Endodermal cell (in vitro differentiated cells): Measurements from ENCODE around the gene SND1. TPM values are rescaled to one million over a fixed set of nuclear protein-coding genes. Genes with fewer than 3 reads are reported as not detected.

ENCODE experiments used
- DNase-seq: peaks from one replicate; pipeline ENCODE4 v3.0.0-alpha.2; 2017
- H3K27ac ChIP-seq: 2 replicates; pipeline ENCODE4 v1.5.1; 2013; ENCODE audit warnings: mild to moderate bottlenecking, low read depth, low read length, moderate library complexity
- H3K27me3 ChIP-seq: 2 replicates; pipeline ENCODE4 v1.6.1; 2013; ENCODE audit warnings: mild to moderate bottlenecking, low read length, moderate library complexity; ENCODE audit not compliant: insufficient read depth, control insufficient read depth, poor library complexity, severe bottlenecking
- H3K36me3 ChIP-seq: 2 replicates; pipeline ENCODE4 v1.7.0; 2013; ENCODE audit warnings: mild to moderate bottlenecking, low read length, moderate library complexity; ENCODE audit not compliant: control insufficient read depth, insufficient read depth
- H3K4me1 ChIP-seq: one replicate; pipeline ENCODE4 v1.7.0; 2013; ENCODE audit warnings: low read length; ENCODE audit not compliant: control insufficient read depth, insufficient read depth
- H3K4me3 ChIP-seq: 2 replicates; pipeline ENCODE4 v1.5.1; 2013; ENCODE audit warnings: mild to moderate bottlenecking, low read length, moderate library complexity
- H3K9ac ChIP-seq: 2 replicates; pipeline ENCODE4 v1.6.1; 2013; ENCODE audit warnings: mild to moderate bottlenecking, low read length, moderate library complexity; ENCODE audit not compliant: poor library complexity, severe bottlenecking; ENCODE audit errors: extremely low read depth
- H3K9me3 ChIP-seq: 2 replicates; pipeline ENCODE4 v1.6.1; 2013; ENCODE audit warnings: mild to moderate bottlenecking, low read length, moderate library complexity; ENCODE audit not compliant: control insufficient read depth
- H3K27ac Mint-ChIP-seq: 2 replicates; pipeline ENCODE4 v1.8.0; 2020; ENCODE audit warnings: mixed read lengths
- H3K27me3 Mint-ChIP-seq: 2 replicates; pipeline ENCODE4 v1.8.0; 2021; ENCODE audit warnings: mild to moderate bottlenecking, mixed read lengths; ENCODE audit not compliant: insufficient read depth
- H3K36me3 Mint-ChIP-seq: 2 replicates; pipeline ENCODE4 v1.8.0; 2020; ENCODE audit warnings: low read depth, mixed read lengths
- H3K4me1 Mint-ChIP-seq: 2 replicates; pipeline ENCODE4 v1.8.0; 2020; ENCODE audit warnings: mixed read lengths
- H3K4me3 Mint-ChIP-seq: 2 replicates; pipeline ENCODE4 v1.8.0; 2020; ENCODE audit warnings: mild to moderate bottlenecking, moderate library complexity, mixed read lengths
- H3K9me3 Mint-ChIP-seq: 2 replicates; pipeline ENCODE4 v1.8.0; 2020; ENCODE audit warnings: mild to moderate bottlenecking, mixed read lengths
- WGBS, 2 experiments: methylation state at CpG; one replicate each; pipeline versions ENCODE4 v1.1.5 to v1.1.7; 2013; ENCODE audit warnings: missing lambda C conversion rate in 2 of 2, mixed read lengths in 1 of 2; ENCODE audit not compliant: insufficient coverage in 1 of 2, insufficient read length in 1 of 2; 5-methylcytosine and 5-hydroxymethylcytosine counted together
- total RNA-seq, 2 donors: library from RNA; stranded (reverse); fragmentation: NEBNext Ultra II Directional in 1 of 2; extraction: Animal tissue kit (Norgen Biotek cat#: 25700) in 1 of 2; gene quantifications; 2 replicates in 1 of 2; 3 replicates in 1 of 2; pipeline ENCODE4 v1.2.1, GENCODE V29; 2021
- TF ChIP-seq, protein P1 (sequence below): fragments of 200-600 bp; sonication (generic); conservative IDR thresholded peaks from 2 replicates; pipeline ENCODE4 v1.5.0; 2021; ENCODE audit warnings: antibody characterized with exemption, mild to moderate bottlenecking

The SND1 gene
- total RNA-seq, 2 donors from 2014 or later = 240 to 267 TPM

GRCh38 chr7:127810113-127810512 is 158.1 kb downstream of the SND1 start:
- H3K36me3 ChIP-seq = peaks cover 49% of the 10 kb centered on the region
- H3K27me3 Mint-ChIP-seq = no peaks in the 10 kb centered on the region
- peaks cover 30% of the 10 kb centered on the region for H3K36me3 Mint-ChIP-seq
- H3K4me3 Mint-ChIP-seq = no peak overlapping the region
- H3K27ac ChIP-seq = no peak overlapping the region
- no peaks in the 10 kb centered on the region for H3K27me3 ChIP-seq
- H3K9me3 Mint-ChIP-seq = no peaks in the 10 kb centered on the region
- H3K4me1 ChIP-seq = no peaks in the 10 kb centered on the region
- 95 to 100% methylated on average over 2 of the region's 2 CpGs for WGBS, 2 experiments
- H3K4me1 Mint-ChIP-seq = peaks cover 31% of the 10 kb centered on the region
- no peak overlapping the region for H3K4me3 ChIP-seq
- H3K9ac ChIP-seq = no peak overlapping the region
- no peak for DNase-seq
- H3K27ac Mint-ChIP-seq = no peak overlapping the region
- no peaks in the 10 kb centered on the region for H3K9me3 ChIP-seq
- TF ChIP-seq, protein P1, sequence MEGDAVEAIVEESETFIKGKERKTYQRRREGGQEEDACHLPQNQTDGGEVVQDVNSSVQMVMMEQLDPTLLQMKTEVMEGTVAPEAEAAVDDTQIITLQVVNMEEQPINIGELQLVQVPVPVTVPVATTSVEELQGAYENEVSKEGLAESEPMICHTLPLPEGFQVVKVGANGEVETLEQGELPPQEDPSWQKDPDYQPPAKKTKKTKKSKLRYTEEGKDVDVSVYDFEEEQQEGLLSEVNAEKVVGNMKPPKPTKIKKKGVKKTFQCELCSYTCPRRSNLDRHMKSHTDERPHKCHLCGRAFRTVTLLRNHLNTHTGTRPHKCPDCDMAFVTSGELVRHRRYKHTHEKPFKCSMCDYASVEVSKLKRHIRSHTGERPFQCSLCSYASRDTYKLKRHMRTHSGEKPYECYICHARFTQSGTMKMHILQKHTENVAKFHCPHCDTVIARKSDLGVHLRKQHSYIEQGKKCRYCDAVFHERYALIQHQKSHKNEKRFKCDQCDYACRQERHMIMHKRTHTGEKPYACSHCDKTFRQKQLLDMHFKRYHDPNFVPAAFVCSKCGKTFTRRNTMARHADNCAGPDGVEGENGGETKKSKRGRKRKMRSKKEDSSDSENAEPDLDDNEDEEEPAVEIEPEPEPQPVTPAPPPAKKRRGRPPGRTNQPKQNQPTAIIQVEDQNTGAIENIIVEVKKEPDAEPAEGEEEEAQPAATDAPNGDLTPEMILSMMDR = no peak

- no peak overlapping the region for H3K27ac Mint-ChIP-seq
- Histone ChIP-seq H3K9me3 (no peaks in the 10 kb centered on the region), H3K27ac (no peak overlapping the region), H3K27me3 (no peaks in the 10 kb centered on the region), H3K36me3 (peaks cover 45% of the 10 kb centered on the region), H3K9ac (no peak overlapping the region), H3K4me1 (peaks cover 4% of the 10 kb centered on the region), H3K4me3 (no peak overlapping the region)
- WGBS, 2 experiments = 89 to 95% methylated on average over 2 to 5 of the region's 5 CpGs
- peaks cover 30% of the 10 kb centered on the region for H3K36me3 Mint-ChIP-seq
- TF ChIP-seq, protein P1 = no peak
- H3K9me3 Mint-ChIP-seq = no peaks in the 10 kb centered on the region
- no peak overlapping the region for H3K4me3 Mint-ChIP-seq
- H3K4me1 Mint-ChIP-seq = peaks cover 39% of the 10 kb centered on the region
- no peak for DNase-seq
- H3K27me3 Mint-ChIP-seq = no peaks in the 10 kb centered on the region
Measured at GRCh38 chr7:127810696-127811660, 159.0 kb downstream of the SND1 start.

DNA sequence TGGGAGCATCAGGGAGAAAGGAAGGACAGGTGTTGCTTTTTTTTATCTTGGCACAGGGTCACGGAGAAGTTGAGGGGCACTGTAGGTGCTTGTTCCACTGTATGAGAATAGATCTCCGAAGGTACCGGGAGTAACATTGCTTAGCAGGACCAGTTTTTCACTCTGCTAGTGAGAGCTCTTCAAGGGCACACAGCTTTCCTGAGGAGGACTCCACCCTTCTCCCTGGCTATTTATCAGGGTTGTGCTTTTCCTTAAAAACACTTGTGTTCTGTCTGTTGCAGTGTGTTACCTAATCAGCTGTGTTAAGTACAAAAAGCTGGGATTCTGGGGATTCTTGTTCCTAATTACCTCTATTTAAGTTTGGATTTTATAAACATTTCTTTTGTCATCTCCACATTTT is 160.5 kb downstream of the SND1 start:
- Histone ChIP-seq H3K36me3 (peaks cover 39% of the 10 kb centered on the region), H3K9me3 (no peaks in the 10 kb centered on the region), H3K27me3 (no peaks in the 10 kb centered on the region), H3K4me1 (peaks cover 5% of the 10 kb centered on the region), H3K9ac (no peak overlapping the region), H3K27ac (no peak overlapping the region), H3K4me3 (no peak overlapping the region)
- Mint-ChIP-seq H3K9me3 (no peaks in the 10 kb centered on the region), H3K27me3 (no peaks in the 10 kb centered on the region), H3K4me3 (no peak overlapping the region), H3K27ac (no peak overlapping the region), H3K4me1 (peaks cover 52% of the 10 kb centered on the region), H3K36me3 (peaks cover 27% of the 10 kb centered on the region)
- TF ChIP-seq, protein P1 = no peak
- no peak for DNase-seq
- 85 to 92% methylated on average over 3 of the region's 3 CpGs for WGBS, 2 experiments
